ENCODE measurements around the gene PGC. TPM values are rescaled to one million over a fixed set of nuclear protein-coding genes. Genes with fewer than 3 reads are reported as not detected.

The PGC gene
- total RNA-seq, 4 donors from 2014 or later: not detected

GRCh38 chr6:41781366-41781730 lies 34.2 kb upstream of the PGC start:
- ATAC-seq (ENCODE audit: low FRiP score) (peak; percentile 2), DNase-seq (ENCODE audit: low spot score) (no peak)

DNA sequence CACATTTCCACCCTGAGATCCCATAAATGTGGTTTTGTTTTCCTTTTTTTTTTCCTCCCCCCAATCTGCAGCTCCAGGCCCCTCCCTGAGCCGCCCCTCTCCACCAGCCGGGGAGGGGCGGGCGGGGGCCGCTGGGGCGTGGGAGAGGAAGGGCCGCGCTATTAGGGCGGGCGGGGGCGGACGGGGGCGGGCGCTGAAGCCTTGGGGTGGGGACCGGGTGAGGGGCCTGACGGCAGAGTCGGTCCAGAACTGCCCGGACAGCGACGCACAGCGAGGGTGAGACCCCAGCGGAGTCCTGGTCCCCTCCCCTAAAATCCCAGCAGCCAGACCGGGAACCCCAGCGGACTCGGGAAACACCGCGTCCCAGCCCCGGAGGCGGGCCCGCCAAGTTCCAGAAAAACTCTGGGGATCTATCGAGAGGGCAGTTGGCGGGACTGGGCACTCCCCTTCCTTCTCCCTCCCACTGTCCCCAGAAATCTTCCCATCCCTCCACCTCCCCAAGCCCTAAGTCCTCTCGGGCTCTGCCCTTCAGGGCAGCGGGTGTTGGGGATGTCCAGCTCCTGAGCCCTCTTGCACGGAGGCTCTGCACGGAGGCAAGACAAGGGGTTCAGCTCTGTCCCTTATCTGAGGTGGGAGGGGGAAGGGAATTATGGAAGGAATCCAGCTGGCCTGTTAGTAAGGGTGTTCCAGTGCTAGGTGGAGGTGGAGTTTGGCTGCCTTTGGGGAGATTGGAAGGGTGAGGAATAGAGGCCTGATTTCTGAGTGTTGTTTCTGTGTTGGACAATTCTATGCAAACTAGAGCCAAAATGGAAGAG lies 33.6 kb upstream of the PGC start, which contains the start of gene PRICKLE4:
TSS of gene PRICKLE4 (plus strand) at position 232 of the 815 bp plus-strand sequence. CDS start 2,692 bp downstream, outside the sequence.
- ATAC-seq (ENCODE audit: low FRiP score) (peak; percentile 43), DNase-seq (ENCODE audit: low spot score) (no peak)
- TF ChIP-seq, protein P1, sequence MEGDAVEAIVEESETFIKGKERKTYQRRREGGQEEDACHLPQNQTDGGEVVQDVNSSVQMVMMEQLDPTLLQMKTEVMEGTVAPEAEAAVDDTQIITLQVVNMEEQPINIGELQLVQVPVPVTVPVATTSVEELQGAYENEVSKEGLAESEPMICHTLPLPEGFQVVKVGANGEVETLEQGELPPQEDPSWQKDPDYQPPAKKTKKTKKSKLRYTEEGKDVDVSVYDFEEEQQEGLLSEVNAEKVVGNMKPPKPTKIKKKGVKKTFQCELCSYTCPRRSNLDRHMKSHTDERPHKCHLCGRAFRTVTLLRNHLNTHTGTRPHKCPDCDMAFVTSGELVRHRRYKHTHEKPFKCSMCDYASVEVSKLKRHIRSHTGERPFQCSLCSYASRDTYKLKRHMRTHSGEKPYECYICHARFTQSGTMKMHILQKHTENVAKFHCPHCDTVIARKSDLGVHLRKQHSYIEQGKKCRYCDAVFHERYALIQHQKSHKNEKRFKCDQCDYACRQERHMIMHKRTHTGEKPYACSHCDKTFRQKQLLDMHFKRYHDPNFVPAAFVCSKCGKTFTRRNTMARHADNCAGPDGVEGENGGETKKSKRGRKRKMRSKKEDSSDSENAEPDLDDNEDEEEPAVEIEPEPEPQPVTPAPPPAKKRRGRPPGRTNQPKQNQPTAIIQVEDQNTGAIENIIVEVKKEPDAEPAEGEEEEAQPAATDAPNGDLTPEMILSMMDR (IDR thresholded peaks at IDR 0.05): no peak

More at GRCh38 chr6:41781366-41781730, 34.2 kb upstream of the PGC start:
- TF ChIP-seq, protein P1 (IDR thresholded peaks at IDR 0.05): no peak

- DNase-seq (ENCODE audit: low spot score) (peak; percentile 96), ATAC-seq (ENCODE audit: low FRiP score) (peak; percentile 96)
- TF ChIP-seq, protein P1 (IDR thresholded peaks at IDR 0.05): peak in 1 of 3 donors; percentile 86
Observed at GRCh38 chr6:41779788-41780550, 32.8 kb upstream of the PGC start, which contains the start of gene FRS3. Gene FRS3, minus strand, starts transcription at chr6:41779900. Its CDS starts 2,913 bp downstream, at chr6:41776987.

DNA sequence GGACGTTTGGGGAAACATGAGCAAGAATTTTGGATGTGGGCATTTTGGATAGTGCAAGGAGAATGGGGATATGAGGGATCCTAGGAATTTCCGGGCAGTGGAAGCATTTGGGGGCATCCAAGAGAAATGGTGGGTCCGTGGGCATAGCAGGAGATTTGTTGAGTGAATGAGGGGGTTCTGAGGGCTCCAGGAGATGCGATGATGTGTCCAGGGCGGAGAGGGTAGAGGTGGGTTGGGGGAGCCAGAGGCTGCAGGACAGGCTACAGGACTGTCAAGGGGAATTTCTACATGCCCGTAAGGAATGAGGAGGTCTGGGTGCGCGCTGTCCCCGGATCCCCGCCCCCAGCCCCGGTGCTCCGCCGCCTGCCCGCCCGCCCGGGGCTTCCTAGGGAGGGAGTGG lies 32.1 kb upstream of the PGC start:
- TF ChIP-seq, protein P1 (IDR thresholded peaks at IDR 0.05): no peak
- DNase-seq (ENCODE audit: low spot score) (no peak), ATAC-seq (ENCODE audit: low FRiP score) (no peak)

DNA sequence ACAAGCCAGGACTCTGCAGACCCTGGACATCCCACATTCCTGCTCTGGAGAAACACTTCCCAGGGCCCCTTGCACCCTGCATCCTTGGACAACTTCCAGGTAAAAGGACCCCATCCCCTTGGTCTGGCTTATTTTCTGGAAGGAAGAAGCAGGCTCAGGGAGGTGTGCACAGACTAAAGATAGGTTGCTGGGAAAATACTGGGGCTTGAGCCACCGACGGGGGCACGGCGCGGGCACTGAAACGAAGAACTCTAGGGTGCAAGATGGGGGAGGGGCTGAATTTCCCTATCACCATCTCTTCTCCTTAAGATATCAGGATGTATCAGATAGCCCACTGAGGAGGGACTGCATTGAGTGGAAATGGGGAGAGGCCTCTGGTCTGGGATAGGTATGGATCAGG lies 31.7 kb upstream of the PGC start:
- TF ChIP-seq, protein P1 (IDR thresholded peaks at IDR 0.05): no peak
- no peak for ATAC-seq (ENCODE audit: low FRiP score)
- DNase-seq (ENCODE audit: low spot score): no peak

- ATAC-seq (ENCODE audit: low FRiP score): no peak
- DNase-seq (ENCODE audit: low spot score): no peak
- TF ChIP-seq, protein P1 (IDR thresholded peaks at IDR 0.05): no peak
Observed at GRCh38 chr6:41777551-41778285, 30.5 kb upstream of the PGC start.

Measured in omental fat pad (tissue), 4 donors.